SK-N-SH (cell line): ENCODE results near the gene TBC1D16. TPM values are rescaled to one million over a fixed set of nuclear protein-coding genes. Genes with fewer than 3 reads are reported as not detected.

Experiments used
- CTCF ChIA-PET: fragments of 300-600, 350-600 bp; formaldehyde crosslinking; extraction: SDS; loops from one replicate; lab custom pipeline; 2021; lab: Yijun Ruan, JAX
- POLR2A ChIA-PET: fragments of 350-600 bp; sonication (Branson Sonifier 250); formaldehyde crosslinking; extraction: SDS; loops from one replicate; lab custom pipeline; 2020; ENCODE audit warnings: antibody characterized with exemption, inconsistent platforms; lab: Yijun Ruan, JAX
- DNase-seq: peaks from one replicate; pipeline ENCODE4 v3.0.0; 2012
- H2AFZ ChIP-seq: fragments of 200-600 bp; sonication (generic); 2 replicates; pipeline ENCODE4 v1.8.1; 2016; ENCODE audit warnings: antibody characterized with exemption, mild to moderate bottlenecking, low read depth
- H3F3A ChIP-seq: fragments of 200-600 bp; sonication (generic); replicated peaks from 2 replicates; pipeline ENCODE3; 2016; ENCODE audit warnings: antibody characterized with exemption, mild to moderate bottlenecking; ENCODE audit not compliant: insufficient read depth
- H3K27ac ChIP-seq, 2 experiments: fragments of 200-500 bp in 1 of 2; fragments of 200-600 bp in 1 of 2; sonication (Bioruptor generic) in 1 of 2; sonication (generic), shearing (Covaris generic) in 1 of 2; 2 replicates each; pipeline versions ENCODE4 v1.5.1 to v1.6.1; 2014 to 2016; ENCODE audit warnings: low read depth in 2 of 2, inconsistent platforms in 1 of 2, low read length in 1 of 2, mild to moderate bottlenecking in 1 of 2, mixed read lengths in 1 of 2
- H3K27me3 ChIP-seq: fragments of 200-600 bp; sonication (generic), shearing (Covaris generic); 2 replicates; pipeline ENCODE4 v1.6.1; 2016; ENCODE audit warnings: mixed run types; ENCODE audit not compliant: insufficient read depth
- H3K36me3 ChIP-seq, 2 experiments: fragments of 200-500 bp in 1 of 2; fragments of 200-600 bp in 1 of 2; sonication (Bioruptor generic) in 1 of 2; sonication (generic) in 1 of 2; replicated peaks in 1 of 2; 2 replicates each; pipeline versions ENCODE3 to v1.5.1; 2014 to 2016; ENCODE audit warnings: low read length in 1 of 2, mild to moderate bottlenecking in 1 of 2; ENCODE audit not compliant: insufficient read depth in 2 of 2, control insufficient read depth in 1 of 2
- H3K4me1 ChIP-seq, 2 experiments: fragments of 200-500 bp in 1 of 2; fragments of 200-600 bp in 1 of 2; sonication (Bioruptor generic) in 1 of 2; sonication (generic), shearing (Covaris generic) in 1 of 2; 2 replicates each; pipeline versions ENCODE4 v1.5.1 to v1.6.1; 2014 to 2016; ENCODE audit warnings: low read depth in 1 of 2, low read length in 1 of 2, mixed run types in 1 of 2; ENCODE audit not compliant: insufficient read depth in 2 of 2, control insufficient read depth in 1 of 2
- H3K4me2 ChIP-seq: fragments of 200-600 bp; sonication (generic), shearing (Covaris generic); 2 replicates; pipeline ENCODE4 v1.6.1; 2017; ENCODE audit warnings: mixed run types
- H3K4me3 ChIP-seq, 2 experiments: fragments of 200-500 bp in 1 of 2; fragments of 200-600 bp in 1 of 2; sonication (Bioruptor generic) in 1 of 2; sonication (generic), shearing (Covaris generic) in 1 of 2; 2 replicates each; pipeline versions ENCODE4 v1.5.1 to v1.8.1; 2014 to 2016; ENCODE audit warnings: low read depth in 2 of 2, inconsistent platforms in 1 of 2, low read length in 1 of 2, mild to moderate bottlenecking in 1 of 2, mixed read lengths in 1 of 2, moderate library complexity in 1 of 2
- H3K79me2 ChIP-seq: fragments of 200-600 bp; sonication (generic); 2 replicates; pipeline ENCODE4 v1.8.1; 2017; ENCODE audit warnings: mild to moderate bottlenecking; ENCODE audit not compliant: insufficient read depth
- H3K9ac ChIP-seq: fragments of 200-600 bp; sonication (generic); 2 replicates; pipeline ENCODE4 v1.6.1; 2017; ENCODE audit warnings: mixed run types
- H3K9me2 ChIP-seq: fragments of 200-600 bp; sonication (generic); 2 replicates; pipeline ENCODE4 v1.6.1; 2017; ENCODE audit warnings: mixed run types
- H3K9me3 ChIP-seq: fragments of 200-600 bp; sonication (generic); 2 replicates; pipeline ENCODE4 v1.6.1; 2017; ENCODE audit warnings: mixed run types, mild to moderate bottlenecking, moderate library complexity
- H4K20me1 ChIP-seq: fragments of 200-600 bp; sonication (generic); 2 replicates; pipeline ENCODE4 v1.6.1; 2017; ENCODE audit warnings: mild to moderate bottlenecking, mixed run types; ENCODE audit not compliant: insufficient read depth
- CHD2 ChIP-seq: fragments of 150-350 bp; IDR thresholded peaks from 2 replicates; pipeline ENCODE4 v1.6.1; 2018; ENCODE audit warnings: low read length; ENCODE audit not compliant: partially characterized antibody
- EZH2phosphoT487 ChIP-seq: fragments of 200-600 bp; sonication (generic); IDR thresholded peaks from 2 replicates; pipeline ENCODE4 v1.6.1; 2017; ENCODE audit warnings: low read depth, mixed run types, mild to moderate bottlenecking, antibody characterized with exemption, moderate library complexity, borderline replicate concordance
- FOXJ3 ChIP-seq: sonication (generic); formaldehyde crosslinking; IDR thresholded peaks from 2 replicates; pipeline ENCODE4 v1.5.1; 2020; ENCODE audit warnings: mild to moderate bottlenecking, missing genetic modification reagents
- FOXM1 ChIP-seq: IDR thresholded peaks from 2 replicates; pipeline ENCODE4 v1.4.0; 2012; ENCODE audit warnings: low read depth, mild to moderate bottlenecking
- GABPA ChIP-seq: IDR thresholded peaks from 2 replicates; pipeline ENCODE4 v1.4.0; 2012; ENCODE audit warnings: low read depth, mild to moderate bottlenecking
- JUND ChIP-seq: IDR thresholded peaks from 2 replicates; pipeline ENCODE4 v1.4.0; 2012
- MXI1 ChIP-seq: IDR thresholded peaks from 2 replicates; pipeline ENCODE4 v1.6.1; 2012; ENCODE audit warnings: mild to moderate bottlenecking, low read depth, low read length, improper control_type of control experiment
- NRF1 ChIP-seq: IDR thresholded peaks from 2 replicates; pipeline ENCODE4 v1.6.1; 2012; ENCODE audit warnings: low read depth, mild to moderate bottlenecking, low read length
- RAD21 ChIP-seq: IDR thresholded peaks from 2 replicates; pipeline ENCODE4 v1.6.1; 2012; ENCODE audit warnings: mild to moderate bottlenecking, low read length
- RFX5 ChIP-seq: IDR thresholded peaks from 2 replicates; pipeline ENCODE4 v1.6.1; 2012; ENCODE audit warnings: mild to moderate bottlenecking, improper control_type of control experiment, low read length
- SMC3 ChIP-seq: IDR thresholded peaks from 2 replicates; pipeline ENCODE4 v1.6.1; 2012; ENCODE audit warnings: low read depth, low read length, improper control_type of control experiment
- TAF1 ChIP-seq: IDR thresholded peaks from 2 replicates; pipeline ENCODE4 v1.6.1; 2012; ENCODE audit warnings: low read depth, mild to moderate bottlenecking, low read length, moderate library complexity, borderline replicate concordance
- YY1 ChIP-seq: IDR thresholded peaks from 2 replicates; pipeline ENCODE4 v1.4.0; 2012; ENCODE audit warnings: low read depth, mild to moderate bottlenecking
- WGBS: methylation state at CpG from one replicate; pipeline ENCODE4 v1.1.6; 2017; ENCODE audit warnings: low lambda C conversion rate; 5-methylcytosine and 5-hydroxymethylcytosine counted together
- polyA plus RNA-seq, 3 experiments: library from polyadenylated mRNA; depleted of rRNA; stranded (reverse); fragments of >200 nt; gene quantifications; 2 replicates each; pipeline ENCODE4 v1.2.3, GENCODE V29; 2012
- TF ChIP-seq, protein P1 (sequence below): fragments of 200-600 bp; sonication (generic); IDR thresholded peaks from 2 replicates; pipeline ENCODE4 v1.6.1; 2017; ENCODE audit warnings: antibody characterized with exemption, mild to moderate bottlenecking, moderate library complexity
- TF ChIP-seq, protein P2 (sequence below): fragments of 150-350 bp; IDR thresholded peaks from 2 replicates; pipeline ENCODE4 v1.6.1; 2017; ENCODE audit warnings: antibody characterized with exemption, low read length, low read depth, borderline replicate concordance
- TF ChIP-seq, protein P3 (sequence below): IDR thresholded peaks from 2 replicates; pipeline ENCODE4; 2012
- TF ChIP-seq, protein P4 (sequence below): fragments of 150-350 bp; IDR thresholded peaks from 2 replicates; pipeline ENCODE4 v1.6.1; 2016; ENCODE audit warnings: mild to moderate bottlenecking, low read depth, low read length

TBC1D16 gene
- polyA plus RNA-seq, 1 of the 3 experiments (the other 2 are of a cell fraction) = 14.5 TPM

DNA sequence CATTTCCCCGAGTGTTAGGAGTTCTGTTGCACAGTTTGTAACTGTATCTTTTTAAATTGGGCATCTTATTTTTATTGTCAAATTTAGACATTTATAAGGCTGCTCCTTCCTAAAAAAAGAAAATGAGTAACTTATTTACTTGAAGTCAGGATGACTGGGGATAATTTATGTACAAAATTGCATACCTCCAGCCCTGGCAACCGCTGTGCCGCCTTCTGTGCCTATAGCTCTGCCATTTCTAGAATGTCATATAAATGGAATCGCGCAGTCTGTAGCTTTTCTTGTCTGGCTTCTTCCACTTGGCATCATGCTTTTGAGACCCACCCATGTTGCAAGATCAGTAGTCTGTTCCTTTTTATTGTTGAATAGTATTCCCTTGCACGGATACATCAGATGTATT, 36.7 kb upstream of the TBC1D16 start:
- Histone ChIP-seq H3K36me3 (no peaks in the 10 kb centered on the region), H3K27me3 (no peaks in the 10 kb centered on the region), H3K9me2 (no peaks in the 10 kb centered on the region), H3K4me2 (no peak overlapping the region), H3K27ac (no peak overlapping the region), H3K4me1 (peaks cover 0 to 3% of the 10 kb centered on the region in 2 experiments; a peak in 1 of 4 replicates), H2AFZ (no peak overlapping the region), H3K9me3 (no peaks in the 10 kb centered on the region), H4K20me1 (no peaks in the 10 kb centered on the region), H3K4me3 (no peak overlapping the region), H3K9ac (no peak overlapping the region), H3F3A (no peaks in the 10 kb centered on the region), H3K79me2 (no peaks in the 10 kb centered on the region)
- ChIA-PET CTCF (interaction anchor here (0.6 to 2.9 kb wide), 6 partner anchors 10 to 66 kb away, joined by 3 to 15 read pairs (median 4); partner anchors contain the start of gene GAA), POLR2A (no interaction called here)
- DNase-seq = no peak
- WGBS = 86% methylated on average over 6 of the region's 6 CpGs
- TF ChIP-seq FOXJ3 (CRISPR knock-in tag) = no peak
- TF ChIP-seq, protein P1, sequence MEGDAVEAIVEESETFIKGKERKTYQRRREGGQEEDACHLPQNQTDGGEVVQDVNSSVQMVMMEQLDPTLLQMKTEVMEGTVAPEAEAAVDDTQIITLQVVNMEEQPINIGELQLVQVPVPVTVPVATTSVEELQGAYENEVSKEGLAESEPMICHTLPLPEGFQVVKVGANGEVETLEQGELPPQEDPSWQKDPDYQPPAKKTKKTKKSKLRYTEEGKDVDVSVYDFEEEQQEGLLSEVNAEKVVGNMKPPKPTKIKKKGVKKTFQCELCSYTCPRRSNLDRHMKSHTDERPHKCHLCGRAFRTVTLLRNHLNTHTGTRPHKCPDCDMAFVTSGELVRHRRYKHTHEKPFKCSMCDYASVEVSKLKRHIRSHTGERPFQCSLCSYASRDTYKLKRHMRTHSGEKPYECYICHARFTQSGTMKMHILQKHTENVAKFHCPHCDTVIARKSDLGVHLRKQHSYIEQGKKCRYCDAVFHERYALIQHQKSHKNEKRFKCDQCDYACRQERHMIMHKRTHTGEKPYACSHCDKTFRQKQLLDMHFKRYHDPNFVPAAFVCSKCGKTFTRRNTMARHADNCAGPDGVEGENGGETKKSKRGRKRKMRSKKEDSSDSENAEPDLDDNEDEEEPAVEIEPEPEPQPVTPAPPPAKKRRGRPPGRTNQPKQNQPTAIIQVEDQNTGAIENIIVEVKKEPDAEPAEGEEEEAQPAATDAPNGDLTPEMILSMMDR = no peak
- TF ChIP-seq JUND = no peak
- TF ChIP-seq SMC3 = no peak
- no peak for TF ChIP-seq RAD21
- TF ChIP-seq, protein P2, sequence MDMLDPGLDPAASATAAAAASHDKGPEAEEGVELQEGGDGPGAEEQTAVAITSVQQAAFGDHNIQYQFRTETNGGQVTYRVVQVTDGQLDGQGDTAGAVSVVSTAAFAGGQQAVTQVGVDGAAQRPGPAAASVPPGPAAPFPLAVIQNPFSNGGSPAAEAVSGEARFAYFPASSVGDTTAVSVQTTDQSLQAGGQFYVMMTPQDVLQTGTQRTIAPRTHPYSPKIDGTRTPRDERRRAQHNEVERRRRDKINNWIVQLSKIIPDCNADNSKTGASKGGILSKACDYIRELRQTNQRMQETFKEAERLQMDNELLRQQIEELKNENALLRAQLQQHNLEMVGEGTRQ = no peak

DNA sequence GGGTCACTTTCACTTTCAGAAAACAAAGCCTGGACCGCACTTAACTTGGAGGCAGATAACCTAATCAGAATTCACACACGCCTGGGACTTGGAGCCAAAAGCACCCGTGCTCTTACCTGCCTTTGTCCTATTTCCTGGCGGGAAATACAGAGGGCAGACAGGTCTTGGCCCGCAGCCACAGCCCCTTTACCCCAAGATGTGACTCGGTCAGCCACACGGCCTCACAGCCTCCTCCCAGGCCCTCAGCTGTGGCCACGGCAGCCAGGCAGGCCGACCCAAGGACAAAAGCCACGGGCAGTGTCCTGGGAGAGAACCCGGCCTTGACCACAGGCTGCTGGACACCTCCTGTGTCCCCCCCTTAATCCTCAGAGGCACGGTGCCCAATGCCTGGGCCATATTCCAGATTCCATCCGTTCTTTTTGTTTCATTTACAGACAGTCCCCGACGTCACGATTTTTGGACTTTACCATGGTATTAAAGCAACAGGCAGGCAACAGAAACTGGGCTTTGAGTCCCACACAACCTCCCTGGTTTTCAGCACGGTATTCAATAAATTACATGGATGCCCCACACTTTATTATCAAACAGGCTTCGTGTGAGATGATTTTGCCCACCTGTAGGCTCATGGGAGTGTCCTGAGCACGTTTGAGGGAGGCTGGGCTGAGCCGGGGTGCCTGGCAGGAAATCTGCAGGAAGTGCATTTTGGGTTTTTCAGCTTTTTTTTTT, 35.6 kb upstream of the TBC1D16 start:
- Histone ChIP-seq H3K4me1 (peaks cover 0 to 3% of the 10 kb centered on the region in 2 experiments; a peak in 1 of 4 replicates), H3K36me3 (no peaks in the 10 kb centered on the region), H3K9ac (no peak overlapping the region), H3K9me2 (no peaks in the 10 kb centered on the region), H3K27ac (no peak overlapping the region), H3K4me3 (no peak overlapping the region)
- DNase-seq = no peak
- TF ChIP-seq NRF1 (no peak), FOXM1 (no peak), GABPA (no peak), CHD2 (no peak), YY1 (no peak), EZH2phosphoT487 (no peak), RFX5 (no peak), JUND (no peak), MXI1 (no peak), TAF1 (no peak)
- TF ChIP-seq, protein P2 = no peak
- TF ChIP-seq, protein P3, sequence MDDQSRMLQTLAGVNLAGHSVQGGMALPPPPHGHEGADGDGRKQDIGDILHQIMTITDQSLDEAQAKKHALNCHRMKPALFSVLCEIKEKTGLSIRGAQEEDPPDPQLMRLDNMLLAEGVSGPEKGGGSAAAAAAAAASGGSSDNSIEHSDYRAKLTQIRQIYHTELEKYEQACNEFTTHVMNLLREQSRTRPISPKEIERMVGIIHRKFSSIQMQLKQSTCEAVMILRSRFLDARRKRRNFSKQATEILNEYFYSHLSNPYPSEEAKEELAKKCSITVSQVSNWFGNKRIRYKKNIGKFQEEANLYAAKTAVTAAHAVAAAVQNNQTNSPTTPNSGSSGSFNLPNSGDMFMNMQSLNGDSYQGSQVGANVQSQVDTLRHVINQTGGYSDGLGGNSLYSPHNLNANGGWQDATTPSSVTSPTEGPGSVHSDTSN = no peak
- TF ChIP-seq, protein P1 = no peak
- TF ChIP-seq, protein P4, sequence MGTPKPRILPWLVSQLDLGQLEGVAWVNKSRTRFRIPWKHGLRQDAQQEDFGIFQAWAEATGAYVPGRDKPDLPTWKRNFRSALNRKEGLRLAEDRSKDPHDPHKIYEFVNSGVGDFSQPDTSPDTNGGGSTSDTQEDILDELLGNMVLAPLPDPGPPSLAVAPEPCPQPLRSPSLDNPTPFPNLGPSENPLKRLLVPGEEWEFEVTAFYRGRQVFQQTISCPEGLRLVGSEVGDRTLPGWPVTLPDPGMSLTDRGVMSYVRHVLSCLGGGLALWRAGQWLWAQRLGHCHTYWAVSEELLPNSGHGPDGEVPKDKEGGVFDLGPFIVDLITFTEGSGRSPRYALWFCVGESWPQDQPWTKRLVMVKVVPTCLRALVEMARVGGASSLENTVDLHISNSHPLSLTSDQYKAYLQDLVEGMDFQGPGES = no peak
- TF ChIP-seq, all 33 proteins: peak for 0
- no peak overlapping the region for H2AFZ ChIP-seq
- no peak overlapping the region for H3K4me2 ChIP-seq
- no peaks in the 10 kb centered on the region for H3K27me3 ChIP-seq
- no peaks in the 10 kb centered on the region for H4K20me1 ChIP-seq
- WGBS = 85% methylated on average over 19 of the region's 20 CpGs
- no peaks in the 10 kb centered on the region for H3K9me3 ChIP-seq
- ChIA-PET CTCF (interaction anchor here (1.0 to 2.9 kb wide), 4 partner anchors 11 to 65 kb away, joined by 3 to 15 read pairs (median 4); partner anchors contain the start of gene GAA), POLR2A (no interaction called here)
- no peaks in the 10 kb centered on the region for H3K79me2 ChIP-seq
- no peaks in the 10 kb centered on the region for H3F3A ChIP-seq
